NCI-H524 (cell line): ENCODE data around the gene MRPL38.

Experiments used
- DNase-seq, 2 experiments: peaks; one replicate each; lab custom pipeline; 2025; lab: John Stamatoyannopoulos, UW

The MRPL38 gene

GRCh38 chr17:75904749-75905521 lies at the start of gene MRPL38:
Gene MRPL38, minus strand, starts transcription at chr17:75904884. Its CDS starts 9 bp downstream, at chr17:75904875.
- DNase-seq = peak; percentile 98 to 100

DNA sequence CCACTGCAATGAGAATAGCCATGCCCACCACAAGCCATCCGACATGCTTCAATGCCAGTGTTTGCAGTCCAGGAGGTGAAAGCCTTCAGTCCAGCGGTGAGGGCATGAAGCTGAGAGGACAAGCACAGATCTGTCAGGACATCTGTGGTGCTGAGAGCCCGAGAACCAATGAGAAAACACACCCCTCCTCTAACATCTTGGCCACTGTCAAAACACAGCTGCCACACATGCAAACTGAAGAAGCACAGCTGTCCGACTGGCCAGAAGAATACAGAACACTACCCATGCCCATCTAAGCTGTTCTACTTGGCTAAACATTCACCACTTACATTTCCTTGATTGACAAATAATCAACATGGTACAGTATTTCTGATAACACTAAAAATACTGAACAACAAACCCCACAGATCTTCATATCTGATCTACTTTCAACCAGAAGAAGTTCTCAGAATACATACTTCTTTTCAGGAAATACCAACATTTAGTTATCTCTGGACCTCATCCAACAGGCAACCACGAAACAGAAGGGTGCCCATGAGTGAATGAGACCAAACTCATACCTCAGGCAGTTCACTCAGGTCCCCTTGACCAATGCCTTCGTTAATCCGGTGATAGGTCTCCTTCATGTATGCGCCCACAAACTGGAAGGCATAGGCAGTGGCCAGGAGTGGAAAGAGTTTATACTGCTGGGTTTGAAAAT lies 46.3 kb upstream of the MRPL38 start:
- peak; percentile 28 to 83 for DNase-seq

DNA sequence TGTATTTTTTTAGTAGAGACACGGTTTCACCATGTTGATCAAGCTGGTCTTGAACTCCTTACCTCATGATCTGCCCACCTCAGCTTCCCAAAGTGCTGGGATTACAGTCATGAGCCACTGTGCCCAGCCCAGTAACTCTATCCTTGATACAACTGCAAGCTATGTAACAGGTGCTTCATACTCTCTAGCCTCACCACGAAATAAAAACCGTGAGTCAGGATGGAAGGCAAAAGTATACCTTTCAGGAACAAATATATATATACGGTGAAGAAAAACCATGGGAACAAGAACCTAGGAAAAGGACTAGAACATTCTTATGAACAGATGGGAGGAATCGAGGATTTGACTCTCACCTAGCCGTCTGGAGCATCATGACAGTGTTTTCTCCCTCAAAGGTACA lies 45.7 kb upstream of the MRPL38 start:
- no peak for DNase-seq

- peak; percentile 84 to 98 for DNase-seq
Measured at GRCh38 chr17:75945211-75945610, 40.5 kb upstream of the MRPL38 start.

- no peak for DNase-seq
Measured at GRCh38 chr17:75943491-75943890, 38.8 kb upstream of the MRPL38 start.

DNA sequence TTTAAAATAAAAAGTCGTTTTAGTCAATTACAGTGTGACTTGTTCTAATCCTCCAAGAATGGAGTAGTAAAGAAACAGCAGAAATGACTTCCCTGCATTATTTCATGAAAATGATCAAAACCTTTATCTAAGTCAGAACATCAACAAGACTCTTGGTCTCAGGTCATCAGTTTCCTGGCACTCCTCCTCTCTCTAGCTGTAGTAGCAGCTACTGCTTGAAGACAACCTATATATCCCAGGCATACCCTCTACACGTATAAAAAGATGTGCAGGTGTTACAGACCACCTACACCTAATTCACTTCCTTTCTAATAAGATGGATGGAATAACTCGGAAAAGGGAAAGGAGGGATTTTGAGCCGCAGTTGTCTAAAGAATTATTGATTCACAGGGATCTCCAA lies 37.8 kb upstream of the MRPL38 start:
- DNase-seq = no peak

DNA sequence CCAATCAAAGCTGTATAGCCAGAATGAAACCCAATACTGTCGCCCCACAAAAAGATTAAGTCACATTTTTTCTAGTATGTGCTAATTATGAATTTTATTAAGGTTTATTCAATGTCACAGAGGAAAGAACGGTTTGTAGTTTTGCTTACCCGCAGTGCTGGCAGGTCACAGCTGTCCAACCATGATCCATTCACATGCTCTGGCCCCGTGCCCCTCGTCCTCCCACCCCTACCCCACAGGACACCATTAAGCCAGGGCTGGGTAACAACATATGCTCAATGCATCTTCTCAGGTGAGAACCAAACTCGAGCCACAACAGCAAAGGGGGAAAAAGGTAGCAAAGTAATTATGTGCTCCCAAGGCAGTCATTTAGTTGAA lies 36.7 kb upstream of the MRPL38 start:
- DNase-seq = peak in 1 of 2 experiments; percentile 36

GRCh38 chr17:75940727-75941441 lies 36.2 kb upstream of the MRPL38 start, which contains the start of gene FBF1:
Gene FBF1, minus strand, starts transcription at chr17:75941042. Its CDS starts 2,893 bp downstream, at chr17:75938149.
- DNase-seq = peak; percentile 98 to 99

DNA sequence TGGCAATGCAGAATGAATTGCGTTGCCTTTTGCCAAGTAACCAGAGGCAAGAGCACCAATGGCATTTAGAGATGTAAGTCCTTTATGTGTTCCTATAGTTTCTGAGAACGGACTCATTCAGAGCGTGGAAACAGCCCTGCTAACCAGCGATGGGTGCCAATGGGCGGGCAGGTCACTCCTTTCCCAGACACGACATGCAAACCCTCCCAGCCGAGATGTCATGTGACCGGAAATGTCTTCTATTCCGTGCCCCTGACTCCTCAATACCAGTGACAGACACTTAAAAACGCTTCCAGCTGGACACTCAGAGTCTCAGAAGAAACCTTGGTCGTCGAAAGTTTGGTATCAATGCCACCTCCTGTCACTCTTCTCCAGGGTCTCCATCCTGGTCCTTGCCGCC lies 33.0 kb upstream of the MRPL38 start:
- no peak for DNase-seq

DNA sequence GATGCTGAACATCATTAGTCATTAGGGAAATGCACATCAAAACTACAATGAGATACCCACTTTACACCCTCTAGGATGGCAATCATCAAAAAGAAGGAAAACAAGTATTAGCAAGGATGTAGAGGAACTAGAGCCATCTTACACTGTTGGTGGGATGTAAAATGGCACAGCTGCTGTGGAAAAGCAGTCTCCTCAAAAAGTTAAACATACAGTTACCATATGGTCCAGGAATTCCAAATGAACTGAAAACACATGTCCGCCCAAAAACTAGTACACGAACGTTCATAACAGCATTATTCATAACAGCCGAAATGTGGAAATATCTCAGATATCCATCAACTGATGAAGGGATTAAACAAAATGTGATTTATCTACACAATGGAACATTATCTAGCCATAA lies 29.1 kb upstream of the MRPL38 start:
- no peak for DNase-seq

DNA sequence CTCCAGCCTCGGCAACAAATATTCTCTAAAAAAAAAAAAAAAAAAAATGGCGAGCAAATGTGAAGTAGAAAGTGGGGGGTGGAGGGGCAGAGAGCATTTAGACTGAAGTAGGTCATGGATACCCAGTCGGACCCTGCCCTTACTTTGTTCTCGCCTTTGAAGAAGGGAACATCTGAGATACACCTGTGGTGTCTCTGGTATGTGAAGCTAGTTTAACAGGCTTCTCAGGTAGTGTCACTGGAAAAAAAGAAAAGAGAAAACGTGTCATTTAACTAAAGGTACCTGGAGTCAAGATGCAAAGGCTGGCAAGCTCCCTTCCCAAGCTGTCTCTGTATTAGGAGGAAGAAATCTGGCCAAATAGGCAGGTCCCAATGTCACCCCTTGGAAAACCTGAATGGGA lies 28.2 kb upstream of the MRPL38 start:
- DNase-seq = no peak

DNA sequence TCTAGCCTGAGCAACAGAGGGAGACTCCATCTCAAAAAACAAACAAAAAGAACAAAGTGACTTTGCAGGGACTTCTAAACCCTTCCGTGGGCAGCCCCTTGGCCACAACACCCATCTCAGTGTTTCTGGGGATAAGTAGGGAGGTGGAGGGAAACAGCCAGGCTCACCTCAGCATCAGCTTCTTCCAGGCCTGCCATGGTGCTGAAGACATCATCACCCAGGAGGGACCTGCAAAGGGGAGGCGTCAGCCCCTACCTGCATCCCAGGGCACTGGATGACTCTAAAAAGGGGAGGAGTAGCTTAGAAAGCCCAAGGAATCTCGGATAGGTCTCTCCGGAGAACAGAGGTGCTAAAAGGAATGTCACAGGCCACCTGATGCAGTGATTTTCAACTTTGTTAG lies 26.4 kb upstream of the MRPL38 start:
- no peak for DNase-seq

GRCh38 chr17:75927286-75927922 lies 22.7 kb upstream of the MRPL38 start:
- DNase-seq = peak in 1 of 2 experiments; percentile 35

- DNase-seq = no peak
Measured at GRCh38 chr17:75926456-75926855, 21.8 kb upstream of the MRPL38 start.

DNA sequence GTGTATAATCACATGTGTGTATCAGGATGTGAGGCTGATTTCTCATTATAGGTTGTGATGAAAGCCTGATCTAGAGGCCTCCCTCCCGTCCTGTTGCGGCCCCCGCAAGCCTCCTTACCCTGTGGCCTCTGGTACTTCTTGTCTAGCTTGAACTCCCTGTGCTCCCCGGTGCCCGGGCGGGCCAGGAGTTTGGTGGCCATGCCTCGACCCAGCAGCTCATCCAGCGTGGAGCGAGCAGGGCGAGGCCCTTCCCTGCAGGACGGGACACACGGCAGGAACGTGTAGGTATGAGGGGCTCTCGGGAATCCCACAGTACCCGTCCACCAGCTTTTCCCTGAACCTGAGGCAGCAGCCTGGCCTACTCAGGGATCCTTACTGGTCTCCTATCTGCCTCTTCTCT lies 21.2 kb upstream of the MRPL38 start:
- no peak for DNase-seq

- no peak for DNase-seq
Measured at GRCh38 chr17:75925103-75925502, 20.4 kb upstream of the MRPL38 start.

DNA sequence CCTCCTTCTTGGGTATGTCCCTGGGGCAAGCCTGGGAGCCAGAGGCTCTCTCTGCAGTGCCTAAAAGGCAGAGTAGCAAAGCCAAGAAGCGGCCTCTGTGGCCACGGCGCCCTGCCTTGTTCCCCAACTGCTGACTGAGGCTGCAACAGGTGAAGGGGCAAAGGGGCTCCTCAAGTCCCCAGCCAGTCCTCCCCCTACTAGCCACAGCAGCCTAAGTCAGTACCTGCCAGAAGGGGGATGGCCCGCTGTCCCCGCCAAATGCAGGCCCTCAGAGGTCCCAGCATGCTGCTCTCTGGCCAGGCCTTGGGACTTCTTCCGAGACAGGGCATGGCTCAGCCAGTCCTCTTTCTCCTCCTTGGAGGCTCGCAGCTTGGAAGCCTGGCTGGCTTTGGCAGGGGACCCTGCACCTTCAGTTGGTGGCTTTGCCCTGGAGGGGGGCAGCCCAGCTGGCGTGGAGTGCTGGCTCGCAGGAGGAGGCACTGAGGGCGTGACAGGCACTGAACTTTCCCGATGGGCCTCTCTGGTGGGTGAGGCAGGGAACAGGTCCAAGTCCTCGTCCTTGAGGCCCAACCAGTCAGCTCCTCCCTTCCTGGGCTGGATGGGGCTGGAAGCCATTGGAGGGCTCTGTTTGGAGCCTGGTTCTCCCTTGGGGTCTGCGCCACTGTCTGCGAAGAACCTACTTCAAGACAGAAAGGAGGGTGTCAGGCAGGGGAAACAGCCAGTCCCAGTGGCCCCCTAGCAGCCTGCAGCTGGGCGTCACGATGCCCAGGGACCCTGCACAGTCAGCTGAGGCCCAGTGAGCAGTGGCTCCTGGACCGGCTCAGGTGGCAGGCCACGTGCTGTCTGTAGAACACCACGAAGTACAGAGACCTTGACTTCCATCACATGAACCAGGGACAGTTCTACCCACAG lies 18.5 kb upstream of the MRPL38 start:
- DNase-seq = no peak

DNA sequence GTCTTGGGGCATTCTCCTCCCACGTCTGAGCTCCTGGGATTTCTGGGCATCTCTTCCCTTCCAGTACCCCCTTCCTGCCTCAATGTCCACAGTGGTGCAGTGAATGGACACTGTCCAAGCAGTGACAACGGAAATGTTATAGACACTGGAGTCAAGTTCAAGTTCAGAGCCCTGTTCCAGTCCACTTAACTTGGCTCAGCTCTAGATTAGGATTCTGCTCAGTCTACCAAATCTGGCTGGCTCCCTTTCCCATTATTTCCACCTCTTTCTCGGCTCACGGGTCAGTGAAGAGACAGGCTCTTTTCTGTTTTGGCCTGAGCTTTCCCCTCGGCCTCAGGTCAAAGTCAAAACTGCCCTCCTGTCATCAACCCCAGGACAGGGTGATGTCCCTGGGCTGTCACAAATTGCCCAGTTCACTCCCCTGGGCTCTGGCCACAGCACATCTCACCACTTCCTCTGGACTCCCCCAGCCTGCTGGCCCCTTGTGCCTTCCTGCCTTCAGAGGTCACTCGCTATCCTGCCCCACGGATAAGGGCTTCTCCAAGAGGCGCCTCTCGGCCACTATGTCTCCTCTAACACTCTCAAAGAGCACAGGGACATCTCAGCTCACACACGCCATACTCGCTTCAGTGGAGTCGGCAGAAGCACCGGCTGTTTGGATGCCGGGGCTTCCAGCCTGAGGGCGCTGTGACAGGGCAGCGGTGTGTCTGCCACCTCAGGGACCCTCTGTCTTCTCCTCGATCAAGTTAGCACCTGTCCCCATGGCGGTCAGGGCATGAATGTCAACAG lies 17.7 kb upstream of the MRPL38 start:
- no peak for DNase-seq

DNA sequence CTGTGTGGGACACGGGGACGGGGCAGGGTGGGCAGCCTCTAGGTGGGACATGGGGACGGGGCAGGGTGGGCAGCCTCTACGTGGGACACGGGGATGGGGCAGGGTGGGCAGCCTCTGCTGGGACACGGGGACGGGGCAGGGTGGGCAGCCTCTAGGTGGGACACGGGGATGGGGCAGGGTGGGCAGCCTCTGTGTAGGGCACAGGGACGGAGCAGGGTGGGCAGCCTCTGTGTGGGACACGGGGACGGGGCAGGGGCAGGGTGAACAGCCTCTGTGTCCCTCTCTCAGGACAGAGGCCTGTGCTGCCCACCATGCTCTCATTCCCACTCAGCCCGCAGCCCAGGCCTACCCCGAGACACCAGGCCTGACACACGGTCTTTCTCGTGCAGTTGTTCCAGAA lies 16.9 kb upstream of the MRPL38 start:
- no peak for DNase-seq

GRCh38 chr17:75920045-75920560 lies 15.4 kb upstream of the MRPL38 start:
- no peak for DNase-seq
